ENCODE measurements around the gene PHF12.

DNA sequence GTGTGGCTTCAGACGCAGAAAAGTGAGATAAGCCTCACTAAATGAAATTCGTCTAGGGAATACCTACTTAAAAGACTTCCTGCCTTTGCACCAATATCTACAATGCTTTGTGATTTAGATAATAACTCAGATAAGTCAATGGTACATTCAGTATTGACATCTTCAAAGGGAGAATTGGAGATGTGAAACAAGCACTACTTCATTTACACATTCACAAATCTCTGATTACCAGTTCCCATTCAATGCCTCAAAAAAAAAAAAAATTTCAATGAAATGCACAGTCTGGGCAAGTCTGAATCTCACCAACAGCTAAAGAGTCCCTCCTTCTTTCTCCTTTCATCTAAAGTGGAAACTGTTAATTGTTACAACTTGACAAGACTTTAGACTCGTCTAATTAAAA, 3.7 kb downstream of the PHF12 start:
- TF ChIP-seq CEBPB (IDR thresholded peaks at IDR 0.05): no peak
- no peak for TF ChIP-seq YY1 (IDR thresholded peaks at IDR 0.05; ENCODE audit: low read depth)
- TF ChIP-seq, protein P1, sequence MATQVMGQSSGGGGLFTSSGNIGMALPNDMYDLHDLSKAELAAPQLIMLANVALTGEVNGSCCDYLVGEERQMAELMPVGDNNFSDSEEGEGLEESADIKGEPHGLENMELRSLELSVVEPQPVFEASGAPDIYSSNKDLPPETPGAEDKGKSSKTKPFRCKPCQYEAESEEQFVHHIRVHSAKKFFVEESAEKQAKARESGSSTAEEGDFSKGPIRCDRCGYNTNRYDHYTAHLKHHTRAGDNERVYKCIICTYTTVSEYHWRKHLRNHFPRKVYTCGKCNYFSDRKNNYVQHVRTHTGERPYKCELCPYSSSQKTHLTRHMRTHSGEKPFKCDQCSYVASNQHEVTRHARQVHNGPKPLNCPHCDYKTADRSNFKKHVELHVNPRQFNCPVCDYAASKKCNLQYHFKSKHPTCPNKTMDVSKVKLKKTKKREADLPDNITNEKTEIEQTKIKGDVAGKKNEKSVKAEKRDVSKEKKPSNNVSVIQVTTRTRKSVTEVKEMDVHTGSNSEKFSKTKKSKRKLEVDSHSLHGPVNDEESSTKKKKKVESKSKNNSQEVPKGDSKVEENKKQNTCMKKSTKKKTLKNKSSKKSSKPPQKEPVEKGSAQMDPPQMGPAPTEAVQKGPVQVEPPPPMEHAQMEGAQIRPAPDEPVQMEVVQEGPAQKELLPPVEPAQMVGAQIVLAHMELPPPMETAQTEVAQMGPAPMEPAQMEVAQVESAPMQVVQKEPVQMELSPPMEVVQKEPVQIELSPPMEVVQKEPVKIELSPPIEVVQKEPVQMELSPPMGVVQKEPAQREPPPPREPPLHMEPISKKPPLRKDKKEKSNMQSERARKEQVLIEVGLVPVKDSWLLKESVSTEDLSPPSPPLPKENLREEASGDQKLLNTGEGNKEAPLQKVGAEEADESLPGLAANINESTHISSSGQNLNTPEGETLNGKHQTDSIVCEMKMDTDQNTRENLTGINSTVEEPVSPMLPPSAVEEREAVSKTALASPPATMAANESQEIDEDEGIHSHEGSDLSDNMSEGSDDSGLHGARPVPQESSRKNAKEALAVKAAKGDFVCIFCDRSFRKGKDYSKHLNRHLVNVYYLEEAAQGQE (IDR thresholded peaks at IDR 0.05; ENCODE audit: low read depth): no peak
- no peak for TF ChIP-seq ZBTB7A (IDR thresholded peaks at IDR 0.05; ENCODE audit: low read depth)
- TF ChIP-seq FOXM1 (IDR thresholded peaks at IDR 0.05; ENCODE audit: borderline replicate concordance, low read depth): no peak
- TF ChIP-seq CREB1 (IDR thresholded peaks at IDR 0.05; ENCODE audit: low read depth): no peak
- no peak for TF ChIP-seq RAD21 (IDR thresholded peaks at IDR 0.05; ENCODE audit: low read depth)
- TF ChIP-seq, protein P2, sequence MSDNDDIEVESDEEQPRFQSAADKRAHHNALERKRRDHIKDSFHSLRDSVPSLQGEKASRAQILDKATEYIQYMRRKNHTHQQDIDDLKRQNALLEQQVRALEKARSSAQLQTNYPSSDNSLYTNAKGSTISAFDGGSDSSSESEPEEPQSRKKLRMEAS (IDR thresholded peaks at IDR 0.05): no peak
- TF ChIP-seq NFIC (IDR thresholded peaks at IDR 0.05): no peak
- no peak for TF ChIP-seq TEAD4 (IDR thresholded peaks at IDR 0.05)
- no peak for TF ChIP-seq EP300 (IDR thresholded peaks at IDR 0.05; ENCODE audit: borderline replicate concordance)
- TF ChIP-seq EGR1 (IDR thresholded peaks at IDR 0.05): no peak
